ENCODE measurements around the gene MCTP2. TPM values are rescaled to one million over a fixed set of nuclear protein-coding genes. Genes with fewer than 3 reads are reported as not detected.

The MCTP2 gene
- polyA plus RNA-seq, 1 experiment, result 9.5 TPM

- POLR2A ChIA-PET, result no interaction called here
- Histone ChIP-seq H3K36me3 (ENCODE audit: control insufficient read depth, insufficient read depth, low read length) (no peaks in the 10 kb centered on the region), H3K4me3 (ENCODE audit: low read depth, low read length) (no peak overlapping the region), H3K27me3 (ENCODE audit: control insufficient read depth, insufficient read depth, low read length) (no peaks in the 10 kb centered on the region)
- CTCF ChIA-PET, result interaction anchor here (1.2 to 1.4 kb wide), 3 partner anchors 22 to 114 kb away, joined by 3 to 5 read pairs (median 3); no protein-coding TSS in a partner anchor
- TF ChIP-seq, protein P1, sequence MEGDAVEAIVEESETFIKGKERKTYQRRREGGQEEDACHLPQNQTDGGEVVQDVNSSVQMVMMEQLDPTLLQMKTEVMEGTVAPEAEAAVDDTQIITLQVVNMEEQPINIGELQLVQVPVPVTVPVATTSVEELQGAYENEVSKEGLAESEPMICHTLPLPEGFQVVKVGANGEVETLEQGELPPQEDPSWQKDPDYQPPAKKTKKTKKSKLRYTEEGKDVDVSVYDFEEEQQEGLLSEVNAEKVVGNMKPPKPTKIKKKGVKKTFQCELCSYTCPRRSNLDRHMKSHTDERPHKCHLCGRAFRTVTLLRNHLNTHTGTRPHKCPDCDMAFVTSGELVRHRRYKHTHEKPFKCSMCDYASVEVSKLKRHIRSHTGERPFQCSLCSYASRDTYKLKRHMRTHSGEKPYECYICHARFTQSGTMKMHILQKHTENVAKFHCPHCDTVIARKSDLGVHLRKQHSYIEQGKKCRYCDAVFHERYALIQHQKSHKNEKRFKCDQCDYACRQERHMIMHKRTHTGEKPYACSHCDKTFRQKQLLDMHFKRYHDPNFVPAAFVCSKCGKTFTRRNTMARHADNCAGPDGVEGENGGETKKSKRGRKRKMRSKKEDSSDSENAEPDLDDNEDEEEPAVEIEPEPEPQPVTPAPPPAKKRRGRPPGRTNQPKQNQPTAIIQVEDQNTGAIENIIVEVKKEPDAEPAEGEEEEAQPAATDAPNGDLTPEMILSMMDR (IDR thresholded peaks at IDR 0.05; ENCODE audit: insufficient read depth, low read depth, low read length), result no peak
- no peak for DNase-seq (ENCODE audit: low read depth)
These were observed 56.5 kb downstream of the MCTP2 start for GRCh38 chr15:94287794-94288246.

DNA sequence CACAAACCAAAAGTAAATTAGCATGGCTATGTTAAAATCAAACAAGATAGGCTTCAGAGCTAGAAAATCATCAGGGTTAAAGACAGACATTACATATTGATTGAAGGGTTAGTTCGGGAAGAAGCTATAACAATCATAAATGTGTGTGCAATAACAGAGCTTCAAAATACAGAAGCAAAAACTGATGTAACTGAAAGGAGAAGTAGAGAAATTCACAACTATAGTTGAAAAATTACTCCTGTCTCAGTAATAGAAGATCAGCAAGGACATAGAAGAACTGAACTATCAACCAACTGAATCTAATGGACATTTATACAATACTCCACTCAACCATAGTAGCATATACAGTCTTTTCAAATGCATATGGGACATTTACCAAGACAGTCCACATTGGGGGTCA is 59.4 kb downstream of the MCTP2 start:
- ChIA-PET POLR2A (no interaction called here), CTCF (interaction anchor here (1.1 kb wide), 1 partner anchor 33 kb away, joined by 4 read pairs; no protein-coding TSS in a partner anchor)
- TF ChIP-seq, protein P1 (IDR thresholded peaks at IDR 0.05; ENCODE audit: insufficient read depth, low read depth, low read length), result no peak
- H3K27me3 ChIP-seq (ENCODE audit: control insufficient read depth, insufficient read depth, low read length), result no peaks in the 10 kb centered on the region
- no peak for DNase-seq (ENCODE audit: low read depth)
- H3K4me3 ChIP-seq (ENCODE audit: low read depth, low read length), result no peak overlapping the region
- no peaks in the 10 kb centered on the region for H3K36me3 ChIP-seq (ENCODE audit: control insufficient read depth, insufficient read depth, low read length)

DNA sequence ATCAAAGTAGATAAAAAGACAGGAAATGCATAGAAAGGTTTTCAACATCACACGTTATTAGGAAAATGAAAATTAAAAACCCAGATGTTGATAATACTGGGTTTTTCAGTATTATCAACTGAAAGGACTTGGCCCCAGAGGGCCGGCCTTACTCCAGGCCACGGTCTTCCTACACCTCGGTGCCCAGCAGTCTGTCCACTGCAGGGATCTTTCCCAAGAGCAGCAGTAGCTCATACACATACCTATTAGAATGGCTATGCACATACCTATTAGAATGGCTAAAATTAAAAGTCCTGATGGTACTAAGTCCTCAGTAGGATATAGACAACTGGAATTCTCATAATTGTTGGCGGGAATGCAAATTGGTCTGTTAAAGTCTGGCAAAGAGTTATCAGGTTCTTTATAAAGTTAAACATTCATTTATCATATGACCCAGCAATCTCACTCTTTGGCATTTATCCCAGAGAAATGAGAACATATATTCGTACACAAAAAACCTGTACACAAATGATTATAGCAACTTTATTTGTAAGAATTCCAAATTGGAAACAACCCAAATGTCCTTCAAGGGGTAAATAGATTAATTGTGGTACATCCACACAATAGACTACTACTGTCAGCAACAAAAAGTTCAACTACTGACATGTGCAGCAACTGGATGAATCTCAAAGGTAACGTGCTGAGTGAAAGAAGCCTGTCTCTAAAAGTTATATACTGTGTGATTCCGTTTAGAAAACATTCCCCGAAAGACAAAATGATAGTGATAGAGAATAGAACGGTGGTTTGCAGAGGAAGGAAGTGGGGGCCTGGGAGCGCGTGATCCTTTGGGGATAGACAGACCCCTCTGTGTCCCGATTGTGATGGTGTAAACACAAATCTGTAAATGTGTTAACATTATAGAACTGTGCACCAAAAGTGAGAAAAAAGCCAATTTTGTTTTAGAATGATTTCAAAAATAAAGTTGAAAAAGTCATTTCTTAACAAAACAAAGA is 62.3 kb downstream of the MCTP2 start:
- Histone ChIP-seq H3K4me3 (ENCODE audit: low read depth, low read length) (no peak overlapping the region), H3K36me3 (ENCODE audit: control insufficient read depth, insufficient read depth, low read length) (no peaks in the 10 kb centered on the region), H3K27me3 (ENCODE audit: control insufficient read depth, insufficient read depth, low read length) (no peaks in the 10 kb centered on the region)
- TF ChIP-seq, protein P1 (IDR thresholded peaks at IDR 0.05; ENCODE audit: insufficient read depth, low read depth, low read length), result no peak
- POLR2A ChIA-PET, result no interaction called here
- no peak for DNase-seq (ENCODE audit: low read depth)
- CTCF ChIA-PET, result interaction anchor here (1.2 to 2.2 kb wide), 3 partner anchors 30 to 31 kb away, joined by 4 to 7 read pairs (median 6); no protein-coding TSS in a partner anchor

- ChIA-PET POLR2A (no interaction called here), CTCF (interaction anchor here (0.8 to 2.2 kb wide), 2 partner anchors 16 to 30 kb away, joined by 3 to 7 read pairs; no protein-coding TSS in a partner anchor)
- Histone ChIP-seq H3K27me3 (ENCODE audit: control insufficient read depth, insufficient read depth, low read length) (no peaks in the 10 kb centered on the region), H3K4me3 (ENCODE audit: low read depth, low read length) (no peak overlapping the region), H3K36me3 (ENCODE audit: control insufficient read depth, insufficient read depth, low read length) (no peaks in the 10 kb centered on the region)
- TF ChIP-seq, protein P1 (IDR thresholded peaks at IDR 0.05; ENCODE audit: insufficient read depth, low read depth, low read length), result no peak
- peak; percentile 26 for DNase-seq (ENCODE audit: low read depth)
These were observed 63.2 kb downstream of the MCTP2 start for GRCh38 chr15:94294556-94294955.

GRCh38 chr15:94295275-94295674 is 63.9 kb downstream of the MCTP2 start:
- ChIA-PET POLR2A (interaction anchor here (0.6 kb wide), 1 partner anchor 20 kb away, joined by 3 read pairs; no protein-coding TSS in a partner anchor), CTCF (interaction anchor here (0.8 to 2.2 kb wide), 4 partner anchors 10 to 131 kb away, joined by 3 to 7 read pairs (median 5); no protein-coding TSS in a partner anchor)
- DNase-seq (ENCODE audit: low read depth), result no peak
- TF ChIP-seq, protein P1 (IDR thresholded peaks at IDR 0.05; ENCODE audit: insufficient read depth, low read depth, low read length), result no peak
- no peaks in the 10 kb centered on the region for H3K27me3 ChIP-seq (ENCODE audit: control insufficient read depth, insufficient read depth, low read length)
- H3K36me3 ChIP-seq (ENCODE audit: control insufficient read depth, insufficient read depth, low read length), result no peaks in the 10 kb centered on the region
- H3K4me3 ChIP-seq (ENCODE audit: low read depth, low read length), result no peak overlapping the region

Measured in BJ (cell line).